Rectal smooth muscle tissue (tissue), 1 donor: ENCODE results near the gene THSD4.

ENCODE experiments used
- H3K27ac ChIP-seq: one replicate; pipeline ENCODE4 v1.7.0; 2013; ENCODE audit warnings: low read depth, low read length, inconsistent platforms
- H3K27me3 ChIP-seq: one replicate; pipeline ENCODE4 v1.7.0; 2013; ENCODE audit warnings: low read length; ENCODE audit not compliant: control insufficient read depth, insufficient read depth
- H3K36me3 ChIP-seq: one replicate; pipeline ENCODE4 v1.7.0; 2013; ENCODE audit warnings: low read length; ENCODE audit not compliant: control insufficient read depth, insufficient read depth
- H3K4me1 ChIP-seq: one replicate; pipeline ENCODE4 v1.7.0; 2013; ENCODE audit warnings: low read length; ENCODE audit not compliant: control insufficient read depth, insufficient read depth
- H3K4me3 ChIP-seq: one replicate; pipeline ENCODE4 v1.7.0; 2013; ENCODE audit warnings: low read length
- H3K9ac ChIP-seq: one replicate; pipeline ENCODE4 v1.7.0; 2013; ENCODE audit warnings: low read length

Gene THSD4

GRCh38 chr15:71237456-71238188 is 122.4 kb downstream of the THSD4 start:
- Histone ChIP-seq H3K9ac (no peak overlapping the region), H3K36me3 (no peaks in the 10 kb centered on the region), H3K27ac (no peak overlapping the region), H3K4me1 (no peaks in the 10 kb centered on the region), H3K27me3 (no peaks in the 10 kb centered on the region), H3K4me3 (no peak overlapping the region)

- no peak overlapping the region for H3K27ac ChIP-seq
Measured at GRCh38 chr15:71238926-71239325, 123.7 kb downstream of the THSD4 start.

GRCh38 chr15:71239592-71240364 is 124.5 kb downstream of the THSD4 start:
- Histone ChIP-seq H3K36me3 (no peaks in the 10 kb centered on the region), H3K27me3 (no peaks in the 10 kb centered on the region), H3K4me3 (no peak overlapping the region), H3K4me1 (no peaks in the 10 kb centered on the region), H3K9ac (no peak overlapping the region), H3K27ac (no peak overlapping the region)

More at GRCh38 chr15:71238926-71239325, 123.7 kb downstream of the THSD4 start:
- no peaks in the 10 kb centered on the region for H3K4me1 ChIP-seq
- H3K27me3 ChIP-seq, result no peaks in the 10 kb centered on the region
- no peak overlapping the region for H3K9ac ChIP-seq
- H3K4me3 ChIP-seq, result no peak overlapping the region
- no peaks in the 10 kb centered on the region for H3K36me3 ChIP-seq

- no peak overlapping the region for H3K9ac ChIP-seq
- no peaks in the 10 kb centered on the region for H3K4me1 ChIP-seq
- no peak overlapping the region for H3K4me3 ChIP-seq
- no peaks in the 10 kb centered on the region for H3K27me3 ChIP-seq
- no peak overlapping the region for H3K27ac ChIP-seq
- no peaks in the 10 kb centered on the region for H3K36me3 ChIP-seq
Measured at GRCh38 chr15:71242292-71242691, 127.0 kb downstream of the THSD4 start.

GRCh38 chr15:71244250-71244649 is 129.0 kb downstream of the THSD4 start:
- Histone ChIP-seq H3K4me3 (no peak overlapping the region), H3K36me3 (no peaks in the 10 kb centered on the region), H3K9ac (no peak overlapping the region), H3K27ac (no peak overlapping the region), H3K27me3 (no peaks in the 10 kb centered on the region), H3K4me1 (no peaks in the 10 kb centered on the region)

- Histone ChIP-seq H3K27ac (no peak overlapping the region), H3K27me3 (no peaks in the 10 kb centered on the region), H3K9ac (no peak overlapping the region), H3K36me3 (no peaks in the 10 kb centered on the region), H3K4me3 (no peak overlapping the region), H3K4me1 (no peaks in the 10 kb centered on the region)
Measured at GRCh38 chr15:71245588-71245987, 130.3 kb downstream of the THSD4 start.

- Histone ChIP-seq H3K27me3 (no peaks in the 10 kb centered on the region), H3K4me1 (no peaks in the 10 kb centered on the region), H3K36me3 (no peaks in the 10 kb centered on the region), H3K9ac (no peak overlapping the region), H3K4me3 (no peak overlapping the region), H3K27ac (no peak overlapping the region)
Measured at GRCh38 chr15:71248386-71248785, 133.1 kb downstream of the THSD4 start.

GRCh38 chr15:71249986-71250385 is 134.7 kb downstream of the THSD4 start:
- no peak overlapping the region for H3K27ac ChIP-seq
- no peaks in the 10 kb centered on the region for H3K27me3 ChIP-seq
- no peak overlapping the region for H3K9ac ChIP-seq
- no peaks in the 10 kb centered on the region for H3K4me1 ChIP-seq
- H3K4me3 ChIP-seq, result no peak overlapping the region
- no peaks in the 10 kb centered on the region for H3K36me3 ChIP-seq

GRCh38 chr15:71250936-71251583 is 135.8 kb downstream of the THSD4 start:
- H3K36me3 ChIP-seq, result no peaks in the 10 kb centered on the region
- no peak overlapping the region for H3K4me3 ChIP-seq
- H3K27ac ChIP-seq, result no peak overlapping the region
- H3K27me3 ChIP-seq, result no peaks in the 10 kb centered on the region
- no peak overlapping the region for H3K9ac ChIP-seq
- no peaks in the 10 kb centered on the region for H3K4me1 ChIP-seq

- H3K36me3 ChIP-seq, result no peaks in the 10 kb centered on the region
- no peak overlapping the region for H3K27ac ChIP-seq
- H3K27me3 ChIP-seq, result no peaks in the 10 kb centered on the region
- no peak overlapping the region for H3K9ac ChIP-seq
- no peak overlapping the region for H3K4me3 ChIP-seq
- no peaks in the 10 kb centered on the region for H3K4me1 ChIP-seq
Measured at GRCh38 chr15:71251584-71252043, 136.3 kb downstream of the THSD4 start.

- H3K27ac ChIP-seq, result no peak overlapping the region
- no peaks in the 10 kb centered on the region for H3K36me3 ChIP-seq
- no peaks in the 10 kb centered on the region for H3K4me1 ChIP-seq
- H3K4me3 ChIP-seq, result no peak overlapping the region
- H3K27me3 ChIP-seq, result no peaks in the 10 kb centered on the region
- H3K9ac ChIP-seq, result no peak overlapping the region
Measured at GRCh38 chr15:71252044-71252739, 136.9 kb downstream of the THSD4 start.

GRCh38 chr15:71252740-71253047 is 137.4 kb downstream of the THSD4 start:
- no peak overlapping the region for H3K4me3 ChIP-seq
- H3K9ac ChIP-seq, result no peak overlapping the region
- no peaks in the 10 kb centered on the region for H3K27me3 ChIP-seq
- no peaks in the 10 kb centered on the region for H3K4me1 ChIP-seq
- no peak overlapping the region for H3K27ac ChIP-seq
- H3K36me3 ChIP-seq, result no peaks in the 10 kb centered on the region
